ENCODE results near the gene MLIP.

DNA sequence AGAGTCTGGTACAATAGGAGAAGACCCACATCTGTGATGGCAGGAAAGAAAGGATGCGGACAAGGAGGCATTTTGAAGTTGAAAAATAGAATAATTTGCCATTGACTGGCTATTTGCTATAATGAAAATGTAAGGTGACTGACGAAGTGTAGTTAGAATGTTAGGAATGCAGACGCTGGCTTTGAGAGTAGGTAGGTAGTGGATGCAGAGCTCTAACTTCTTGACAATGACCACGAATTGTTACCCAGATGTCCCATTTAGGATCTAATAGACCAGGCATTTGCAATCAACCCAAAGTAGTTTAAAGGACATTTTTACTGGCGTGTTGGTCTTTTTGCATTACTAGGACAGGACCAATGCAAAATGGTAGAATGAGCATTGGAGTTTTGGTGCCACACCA is 14.2 kb downstream of the MLIP start:
- TF ChIP-seq, protein P1, sequence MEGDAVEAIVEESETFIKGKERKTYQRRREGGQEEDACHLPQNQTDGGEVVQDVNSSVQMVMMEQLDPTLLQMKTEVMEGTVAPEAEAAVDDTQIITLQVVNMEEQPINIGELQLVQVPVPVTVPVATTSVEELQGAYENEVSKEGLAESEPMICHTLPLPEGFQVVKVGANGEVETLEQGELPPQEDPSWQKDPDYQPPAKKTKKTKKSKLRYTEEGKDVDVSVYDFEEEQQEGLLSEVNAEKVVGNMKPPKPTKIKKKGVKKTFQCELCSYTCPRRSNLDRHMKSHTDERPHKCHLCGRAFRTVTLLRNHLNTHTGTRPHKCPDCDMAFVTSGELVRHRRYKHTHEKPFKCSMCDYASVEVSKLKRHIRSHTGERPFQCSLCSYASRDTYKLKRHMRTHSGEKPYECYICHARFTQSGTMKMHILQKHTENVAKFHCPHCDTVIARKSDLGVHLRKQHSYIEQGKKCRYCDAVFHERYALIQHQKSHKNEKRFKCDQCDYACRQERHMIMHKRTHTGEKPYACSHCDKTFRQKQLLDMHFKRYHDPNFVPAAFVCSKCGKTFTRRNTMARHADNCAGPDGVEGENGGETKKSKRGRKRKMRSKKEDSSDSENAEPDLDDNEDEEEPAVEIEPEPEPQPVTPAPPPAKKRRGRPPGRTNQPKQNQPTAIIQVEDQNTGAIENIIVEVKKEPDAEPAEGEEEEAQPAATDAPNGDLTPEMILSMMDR (IDR thresholded peaks at IDR 0.05; ENCODE audit: insufficient read depth, low read length) = no peak
- no peak for TF ChIP-seq GABPA (IDR thresholded peaks at IDR 0.05; ENCODE audit: low read depth)
- no peak for TF ChIP-seq POLR2AphosphoS5 (IDR thresholded peaks at IDR 0.05; ENCODE audit: low read depth)
